Measurements from ENCODE around the gene LZTFL1.

- TF ChIP-seq POLR2A (IDR thresholded peaks at IDR 0.05; ENCODE audit: borderline replicate concordance, extremely low read depth, insufficient read depth, insufficient read length): no peak
- TF ChIP-seq ATF3 (IDR thresholded peaks at IDR 0.05): no peak
- no peak for TF ChIP-seq CTCF (IDR thresholded peaks at IDR 0.05 in 2 of 3, conservative IDR thresholded peaks at IDR 0.05 in 1 of 3; ENCODE audit: borderline replicate concordance in 1 of 3, insufficient read depth in 1 of 3, low read depth in 2 of 3, low read length in 2 of 3)
- TF ChIP-seq SIN3A (IDR thresholded peaks at IDR 0.05; ENCODE audit: low read depth): no peak
- no peak for TF ChIP-seq ZNF274 (IDR thresholded peaks at IDR 0.05; ENCODE audit: low read depth, low read length)
- TF ChIP-seq JUND (IDR thresholded peaks at IDR 0.05): no peak
- no peak for TF ChIP-seq ELF1 (IDR thresholded peaks at IDR 0.05; ENCODE audit: borderline replicate concordance, low read depth)
- no peak for TF ChIP-seq TCF7L2 (IDR thresholded peaks at IDR 0.05; ENCODE audit: borderline replicate concordance, extremely low read depth, insufficient read depth, insufficient read length)
- TF ChIP-seq POLR2AphosphoS5 (IDR thresholded peaks at IDR 0.05; ENCODE audit: low read depth, low read length): no peak
- no peak for TF ChIP-seq REST (IDR thresholded peaks at IDR 0.05; ENCODE audit: low read depth)
- TF ChIP-seq ZBTB33 (IDR thresholded peaks at IDR 0.05; ENCODE audit: extremely low read depth, insufficient replicate concordance, low read length): no peak
- no peak for TF ChIP-seq RAD21 (IDR thresholded peaks at IDR 0.05; ENCODE audit: low read depth)
These were observed 26.7 kb upstream of the LZTFL1 start for GRCh38 chr3:45868650-45869049.
